Heart left ventricle (tissue), 13 donors: ENCODE measurements around the gene TGFBR1.

ENCODE experiments used
- CTCF ChIP-seq, 12 donors: fragments of 200-600 bp; sonication (generic) in 4 of 12; IDR thresholded peaks; one replicate each; pipeline versions ENCODE4 v1.5.0 to v1.8.0; 2018 to 2022; ENCODE audit warnings: antibody characterized with exemption in 12 of 12, mild to moderate bottlenecking in 5 of 12
- POLR2A ChIP-seq, 2 donors: fragments of 450-650 bp; IDR thresholded peaks; one replicate each; pipeline ENCODE4 v1.6.1; 2017; ENCODE audit warnings: antibody characterized with exemption in 2 of 2, mild to moderate bottlenecking in 2 of 2, moderate library complexity in 2 of 2
- donor health status: ischemic (EF 13 %, LVEDD 7.1; RV severe dilation, severe dysfunction).
- donor health status: DM: no; HTN: yes; CAD: no.
- donor health status: DM: no; HTN: no; CAD: no.
- donor health status: ischemic (EF 25% LVEDD 6.9; RV normal size, moderate dysfunction).
- donor health status: ischemic (EF 25% LVEDD 5.7; RV mildly dilated, moderate dysfunction).
- donor health status: ischemic (EF 35%, LVEDD 5.7; RV mildly dilated, moderate dysfunction).
- donor health status: nonischemic (EF 11% LVEDD 7.7; RV severe dilation, severe dysfunction).
- donor health status: DM: yes; HTN: yes; CAD: no.
- donor health status: PGD.
- donor health status: ischemic (EF 29% LVEDD 5.4; RV normal size, mild dysfunction).
- donor health status: nonischemic (EF 23%, LVEDD 6.1; RV moderate dilation, normal function).

DNA sequence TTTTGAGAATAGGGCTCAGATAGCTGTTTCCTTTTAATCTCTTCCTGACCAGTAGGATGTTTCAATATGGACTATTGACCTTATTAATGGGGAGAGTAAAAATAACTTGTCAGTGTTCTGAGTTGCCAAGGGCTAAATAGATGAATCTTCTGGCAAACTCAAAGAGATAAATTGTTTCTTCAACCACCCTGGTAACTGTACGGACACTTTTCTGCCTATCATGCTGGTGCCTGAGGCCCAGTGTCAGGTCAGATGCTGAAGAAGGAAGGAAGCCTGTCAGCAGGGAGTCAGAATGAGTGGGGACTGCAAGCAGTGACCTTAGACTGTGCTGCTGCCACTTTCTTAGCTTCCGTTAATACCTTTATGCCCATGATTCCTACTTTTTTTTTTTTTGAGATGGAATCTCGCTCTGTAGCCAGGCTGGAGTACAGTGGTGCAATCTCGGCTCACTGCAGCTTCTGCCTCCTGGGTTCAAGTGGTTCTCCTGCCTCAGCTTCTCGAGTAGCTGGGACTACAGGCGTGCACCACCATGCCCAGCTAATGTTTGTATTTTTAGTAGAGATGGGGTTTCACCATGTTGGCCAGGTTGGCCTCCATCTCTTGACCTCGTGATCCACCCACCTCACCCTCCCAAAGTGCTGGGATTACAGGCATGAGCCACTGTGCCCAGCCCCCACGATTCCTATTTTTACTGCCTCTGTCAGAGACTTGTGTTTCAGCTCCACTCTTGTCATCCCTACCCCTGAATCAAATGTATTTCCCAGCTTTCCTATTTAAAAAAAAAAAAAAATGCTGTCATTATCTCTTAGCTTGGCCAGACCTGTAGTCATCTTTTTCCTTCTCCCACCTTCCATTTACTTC, 33.7 kb downstream of the TGFBR1 start:
- TF ChIP-seq CTCF (IDR thresholded peaks at IDR 0.05) (no peak), POLR2A (IDR thresholded peaks at IDR 0.05) (no peak)
